ENCODE measurements around the gene MAP3K19.
"Not testable (repeated sequence)": the region's sequence is repeated elsewhere in the genome, so short reads cannot be mapped to it uniquely, and the experiment has no call there.

Gene MAP3K19, protein sequence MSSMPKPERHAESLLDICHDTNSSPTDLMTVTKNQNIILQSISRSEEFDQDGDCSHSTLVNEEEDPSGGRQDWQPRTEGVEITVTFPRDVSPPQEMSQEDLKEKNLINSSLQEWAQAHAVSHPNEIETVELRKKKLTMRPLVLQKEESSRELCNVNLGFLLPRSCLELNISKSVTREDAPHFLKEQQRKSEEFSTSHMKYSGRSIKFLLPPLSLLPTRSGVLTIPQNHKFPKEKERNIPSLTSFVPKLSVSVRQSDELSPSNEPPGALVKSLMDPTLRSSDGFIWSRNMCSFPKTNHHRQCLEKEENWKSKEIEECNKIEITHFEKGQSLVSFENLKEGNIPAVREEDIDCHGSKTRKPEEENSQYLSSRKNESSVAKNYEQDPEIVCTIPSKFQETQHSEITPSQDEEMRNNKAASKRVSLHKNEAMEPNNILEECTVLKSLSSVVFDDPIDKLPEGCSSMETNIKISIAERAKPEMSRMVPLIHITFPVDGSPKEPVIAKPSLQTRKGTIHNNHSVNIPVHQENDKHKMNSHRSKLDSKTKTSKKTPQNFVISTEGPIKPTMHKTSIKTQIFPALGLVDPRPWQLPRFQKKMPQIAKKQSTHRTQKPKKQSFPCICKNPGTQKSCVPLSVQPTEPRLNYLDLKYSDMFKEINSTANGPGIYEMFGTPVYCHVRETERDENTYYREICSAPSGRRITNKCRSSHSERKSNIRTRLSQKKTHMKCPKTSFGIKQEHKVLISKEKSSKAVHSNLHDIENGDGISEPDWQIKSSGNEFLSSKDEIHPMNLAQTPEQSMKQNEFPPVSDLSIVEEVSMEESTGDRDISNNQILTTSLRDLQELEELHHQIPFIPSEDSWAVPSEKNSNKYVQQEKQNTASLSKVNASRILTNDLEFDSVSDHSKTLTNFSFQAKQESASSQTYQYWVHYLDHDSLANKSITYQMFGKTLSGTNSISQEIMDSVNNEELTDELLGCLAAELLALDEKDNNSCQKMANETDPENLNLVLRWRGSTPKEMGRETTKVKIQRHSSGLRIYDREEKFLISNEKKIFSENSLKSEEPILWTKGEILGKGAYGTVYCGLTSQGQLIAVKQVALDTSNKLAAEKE (N-terminal part only)

DNA sequence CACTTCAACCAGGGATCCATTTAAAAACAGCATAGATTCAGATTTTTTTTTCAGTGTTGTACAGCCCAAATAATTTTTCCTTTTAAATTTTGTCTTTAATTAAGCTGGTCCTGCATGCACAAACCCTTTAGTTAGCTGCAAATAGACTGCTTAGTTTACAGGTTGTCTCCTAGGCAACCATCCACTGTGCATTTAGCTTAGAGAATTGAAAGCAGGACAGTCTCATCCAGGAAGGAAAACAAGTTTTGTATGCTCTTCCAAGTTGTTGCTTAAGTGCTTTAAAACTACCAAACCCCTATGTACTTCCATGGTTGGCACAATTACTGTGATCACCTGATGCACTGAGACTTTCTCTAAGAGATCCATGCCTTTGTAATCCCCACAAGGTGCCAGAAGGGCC, at the start of gene MAP3K19:
TSS of gene MAP3K19 (minus strand) at position 148 of the 400 bp plus-strand sequence. CDS start 22,800 bp downstream, outside the sequence.
- no peak for DNase-seq

DNA sequence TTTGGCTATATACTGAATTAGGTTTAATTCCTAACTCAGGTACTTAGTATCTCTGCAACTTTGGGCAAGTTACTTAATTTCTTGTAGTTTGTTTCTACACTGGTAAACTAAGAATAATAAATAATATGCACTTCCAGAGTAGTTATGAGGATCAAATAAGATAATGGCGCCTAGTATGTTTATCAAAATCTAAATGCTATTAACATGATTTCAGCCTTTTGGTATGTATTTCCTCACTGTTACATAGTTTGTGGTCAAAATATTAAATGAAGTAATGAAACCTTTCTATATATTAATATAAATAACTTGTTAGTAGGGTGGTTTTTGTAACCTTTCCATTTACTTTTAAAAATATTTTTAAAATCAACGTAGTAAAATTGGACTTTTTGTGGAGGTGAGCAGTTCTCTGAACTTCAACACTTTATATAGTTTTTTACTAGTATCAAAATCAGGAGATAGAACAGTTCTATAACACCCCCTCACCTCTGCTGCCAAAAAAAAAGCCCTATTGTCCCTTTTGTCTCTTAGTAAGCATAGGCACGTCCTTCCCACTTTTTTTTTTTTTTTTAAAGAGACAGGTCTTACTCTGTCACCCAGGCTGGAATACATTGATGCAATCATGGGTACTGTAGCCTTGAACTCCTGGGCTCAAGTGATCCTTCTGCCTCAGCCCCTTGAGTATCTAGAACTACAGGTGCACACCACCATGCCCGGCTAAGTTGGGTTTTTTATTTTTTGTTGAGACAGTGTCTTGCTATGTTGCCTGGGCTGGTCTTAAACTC, 49.6 kb upstream of the MAP3K19 start:
- no peak for DNase-seq

DNA sequence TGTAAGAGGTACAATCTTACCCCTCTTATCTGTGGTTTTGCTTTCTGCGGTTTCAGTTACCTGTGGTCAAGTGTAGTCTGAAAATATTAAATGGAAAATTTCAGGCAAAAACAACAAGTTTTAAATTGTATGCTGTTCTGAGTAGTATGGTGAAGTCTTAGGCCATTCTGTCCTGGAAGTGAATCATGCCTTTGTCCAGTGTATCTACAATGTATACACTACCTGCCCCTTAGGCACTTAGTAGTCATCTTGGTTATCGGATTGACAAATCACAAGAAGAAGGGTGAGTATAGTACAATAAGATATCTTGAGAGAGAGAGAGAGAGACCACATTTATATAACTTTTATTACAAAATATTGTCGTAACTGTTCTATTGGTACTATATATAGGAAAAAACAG, 48.3 kb upstream of the MAP3K19 start:
- no peak for DNase-seq

DNA sequence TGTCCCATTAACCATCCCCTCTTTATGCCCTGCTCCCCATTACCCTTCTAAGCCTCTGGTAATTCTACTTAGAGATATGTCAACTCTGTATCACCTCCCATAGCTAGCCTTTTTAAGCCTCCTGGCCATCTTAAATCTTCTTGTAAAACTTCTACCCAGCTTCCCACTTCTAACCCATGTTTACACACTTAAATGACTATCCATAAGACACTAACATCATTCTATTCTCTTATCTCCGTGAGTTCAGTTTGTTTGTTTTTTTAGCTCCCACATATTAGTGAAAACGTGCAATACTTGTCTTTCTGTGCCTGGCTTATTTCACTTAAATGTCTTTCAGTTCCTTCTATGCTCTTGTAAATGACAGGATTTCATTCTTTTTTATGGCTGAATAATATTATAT, 47.3 kb upstream of the MAP3K19 start:
- DNase-seq, result no peak

DNA sequence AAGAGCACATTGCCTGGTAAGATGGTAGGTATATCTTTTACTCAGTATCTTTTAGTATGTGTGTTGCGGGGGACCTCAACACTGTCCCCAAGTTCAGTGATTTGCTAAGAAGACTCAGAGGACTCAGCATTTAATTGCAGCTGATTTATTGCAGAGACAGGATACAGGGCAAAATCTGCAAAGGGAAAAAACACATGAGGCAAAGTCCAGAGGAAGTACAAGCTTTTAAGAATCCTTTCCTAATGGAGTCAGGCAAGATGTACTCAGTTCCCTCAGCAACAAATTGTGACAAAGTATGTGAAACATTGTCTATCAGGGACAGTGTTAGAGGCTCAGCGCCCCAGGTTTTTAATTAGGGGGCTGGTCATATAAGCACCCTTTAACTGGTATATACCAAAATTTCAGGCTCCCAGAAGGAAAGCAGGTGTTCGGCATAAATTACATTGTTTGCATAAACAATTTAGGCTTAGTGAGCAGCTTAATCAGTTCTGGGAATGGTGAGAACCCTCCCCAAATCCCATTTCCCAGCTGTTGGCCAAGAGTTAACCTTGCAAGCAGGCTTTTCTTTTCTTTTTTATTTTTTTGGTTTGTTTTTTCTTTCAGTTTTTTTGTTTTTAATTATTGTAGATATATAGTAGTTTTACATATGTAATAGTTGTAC, 46.6 kb upstream of the MAP3K19 start:
- no peak for DNase-seq

DNA sequence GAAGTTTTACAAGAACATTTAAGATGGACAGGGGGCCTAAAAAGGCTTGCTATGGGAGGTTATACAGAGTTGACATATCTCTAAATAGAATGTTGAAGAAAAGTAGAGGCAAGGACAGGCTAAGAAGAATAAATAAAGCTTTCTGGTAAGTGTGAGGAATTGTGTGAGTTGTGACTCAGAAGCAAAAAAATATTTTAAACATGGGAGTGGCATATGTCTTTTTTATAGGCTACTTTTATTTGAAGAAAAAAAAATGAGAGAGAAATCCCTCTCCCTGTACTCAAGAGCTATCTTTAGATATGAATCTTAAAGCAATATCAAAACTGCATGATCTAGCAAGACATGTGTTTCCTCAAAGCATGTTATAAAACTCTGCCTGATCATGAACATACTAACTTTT, 45.9 kb upstream of the MAP3K19 start:
- no peak for DNase-seq

DNA sequence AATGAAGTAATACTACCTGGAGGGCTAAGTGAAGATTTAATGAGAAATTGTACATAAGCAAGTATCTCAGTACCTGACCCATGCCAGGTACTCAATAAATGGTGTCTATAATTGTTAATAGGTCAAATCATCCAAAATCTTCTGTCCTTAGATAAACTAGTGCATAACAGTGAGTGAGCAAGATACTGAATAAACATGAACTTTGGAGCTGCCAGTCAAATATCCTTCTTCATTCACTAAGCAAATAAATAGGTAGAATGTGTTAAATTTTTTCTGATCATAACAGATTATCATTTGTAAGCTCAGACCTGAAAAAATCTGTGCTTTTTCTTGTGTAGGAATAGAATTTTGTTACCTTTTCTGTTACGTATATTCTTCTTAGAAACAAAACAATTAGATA, 44.4 kb upstream of the MAP3K19 start:
- DNase-seq, result no peak

DNA sequence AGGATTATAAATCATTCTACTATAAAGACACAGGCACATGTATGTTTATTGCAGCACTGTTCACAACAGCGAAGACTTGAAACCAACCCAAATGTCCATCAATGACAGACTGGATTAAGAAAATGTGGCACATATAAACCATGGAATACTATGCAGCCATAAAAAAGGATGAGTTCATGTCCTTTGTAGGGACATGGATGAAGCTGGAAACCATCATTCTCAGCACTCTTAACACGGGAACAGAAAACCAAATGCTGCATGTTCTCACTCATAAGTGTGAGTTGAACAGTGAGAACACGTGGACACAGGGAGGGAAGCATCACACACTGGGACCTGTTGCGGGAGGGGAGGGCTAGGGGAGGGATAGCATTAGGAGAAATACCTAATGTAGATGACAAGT, 42.4 kb upstream of the MAP3K19 start:
- DNase-seq, result not testable (repeated sequence)

DNA sequence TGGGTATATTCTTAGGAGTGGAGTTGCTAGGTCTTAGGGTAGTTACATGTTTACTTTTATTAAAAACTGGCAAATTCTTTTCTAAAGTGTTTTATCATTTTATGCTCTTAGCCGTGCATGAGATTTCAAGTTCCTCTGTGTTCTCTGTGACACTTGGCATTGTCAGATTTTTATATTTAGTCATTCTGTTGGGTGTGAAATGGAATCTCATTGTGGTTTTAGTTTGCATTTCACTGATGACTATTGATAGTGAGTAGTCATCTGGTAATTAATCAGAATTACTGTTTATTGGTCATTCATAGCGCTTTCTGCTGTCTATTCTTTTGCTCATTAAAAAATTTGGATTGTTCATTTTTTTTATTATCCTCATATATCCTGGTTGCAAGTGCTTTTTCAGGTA, 39.0 kb upstream of the MAP3K19 start:
- no peak for DNase-seq

DNA sequence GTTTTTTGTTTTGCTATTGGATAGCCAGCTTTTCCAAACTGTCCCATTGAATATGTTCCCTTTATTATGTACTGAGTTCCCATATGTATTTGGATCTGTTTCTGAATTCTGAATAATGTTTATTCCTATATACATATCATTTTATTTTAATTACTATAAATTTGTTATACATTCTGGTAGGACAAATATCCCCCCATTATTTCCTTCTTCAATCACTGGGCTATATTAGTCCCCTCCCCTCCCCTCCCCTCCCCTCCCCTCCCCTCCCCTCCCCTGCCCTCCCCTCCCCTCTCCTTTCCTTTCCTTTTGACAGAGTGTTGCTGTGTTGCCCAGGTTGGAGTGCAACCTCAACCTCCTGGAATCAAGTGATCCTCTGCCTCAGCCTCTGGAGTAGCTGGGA, 31.2 kb upstream of the MAP3K19 start:
- no peak for DNase-seq

DNA sequence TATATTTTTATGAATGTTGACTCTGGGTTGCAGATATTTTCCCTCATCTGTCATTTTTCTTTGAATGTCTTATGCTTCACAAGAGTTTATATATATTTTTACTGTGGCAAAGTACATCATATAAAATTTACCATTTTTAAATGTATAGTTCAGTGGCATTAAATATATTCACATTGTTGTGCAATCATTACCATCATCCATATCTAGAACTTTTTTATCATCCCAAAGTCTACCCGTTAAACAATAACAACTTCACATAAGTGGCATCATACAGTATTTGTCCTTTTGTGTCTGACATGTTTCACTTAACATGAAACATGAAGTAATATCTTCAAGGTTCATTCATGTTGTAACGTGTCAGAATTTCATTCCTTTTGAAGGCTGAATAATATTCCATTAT, 29.3 kb upstream of the MAP3K19 start:
- DNase-seq, result no peak

DNA sequence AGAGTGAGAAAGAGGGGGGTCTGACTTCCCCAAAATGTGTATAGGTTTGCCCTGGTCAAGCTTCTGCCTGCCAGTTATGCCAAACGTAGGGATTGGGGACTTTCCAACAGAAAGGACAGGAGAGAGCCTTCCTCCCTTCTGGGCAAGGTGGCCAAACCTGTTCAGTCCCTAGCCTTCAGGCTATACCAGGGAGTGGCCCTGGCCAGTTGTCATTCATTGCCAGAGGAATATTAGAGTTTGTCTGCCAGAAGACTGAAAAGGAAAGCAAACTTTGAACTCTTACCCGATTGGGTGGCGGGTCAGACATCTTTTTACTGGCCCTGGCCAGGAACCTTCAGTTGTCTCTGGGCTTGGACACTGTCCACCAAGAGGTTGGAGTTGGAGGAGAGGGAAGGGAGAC, 27.0 kb upstream of the MAP3K19 start:
- DNase-seq, result no peak

DNA sequence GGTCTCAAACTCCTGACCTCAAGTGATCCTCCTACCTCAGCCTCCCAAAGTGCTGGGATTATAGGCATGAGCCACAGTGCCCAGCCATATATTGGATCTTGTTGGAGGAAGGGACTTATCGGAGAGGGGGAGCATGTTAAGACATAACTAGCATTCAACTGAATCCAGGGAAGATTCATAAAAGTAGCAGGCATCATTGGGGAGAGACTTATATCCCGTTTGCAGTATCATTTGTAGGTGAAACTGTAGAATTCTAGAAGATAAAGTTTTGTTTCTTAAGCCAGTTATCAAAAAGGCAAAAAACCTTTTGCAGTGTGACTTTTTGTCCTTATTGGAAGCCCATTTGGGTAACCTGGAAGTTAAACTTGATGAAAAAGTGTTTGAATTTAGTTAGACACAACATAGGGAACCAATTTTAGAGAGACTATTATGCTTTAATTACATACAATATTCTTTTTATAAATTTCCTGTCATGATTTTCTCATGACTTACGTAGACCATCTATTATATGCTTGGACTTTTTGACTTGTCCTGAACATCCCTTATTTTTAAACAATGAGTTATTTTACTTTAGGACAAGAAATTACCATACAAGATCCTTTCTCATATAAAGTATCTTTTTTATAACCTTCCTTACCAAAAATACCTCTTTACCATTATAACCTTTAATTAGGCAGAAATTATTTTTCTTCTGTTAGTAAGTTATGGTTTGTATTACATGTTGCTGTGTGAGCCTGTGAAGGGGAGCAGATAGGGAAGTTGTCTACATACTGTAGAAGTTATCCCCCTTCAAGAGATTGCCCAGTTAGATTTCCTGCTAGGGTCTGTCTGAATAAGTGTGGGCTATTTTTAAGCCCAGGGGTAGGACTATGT, 25.1 kb upstream of the MAP3K19 start:
- no peak for DNase-seq

DNA sequence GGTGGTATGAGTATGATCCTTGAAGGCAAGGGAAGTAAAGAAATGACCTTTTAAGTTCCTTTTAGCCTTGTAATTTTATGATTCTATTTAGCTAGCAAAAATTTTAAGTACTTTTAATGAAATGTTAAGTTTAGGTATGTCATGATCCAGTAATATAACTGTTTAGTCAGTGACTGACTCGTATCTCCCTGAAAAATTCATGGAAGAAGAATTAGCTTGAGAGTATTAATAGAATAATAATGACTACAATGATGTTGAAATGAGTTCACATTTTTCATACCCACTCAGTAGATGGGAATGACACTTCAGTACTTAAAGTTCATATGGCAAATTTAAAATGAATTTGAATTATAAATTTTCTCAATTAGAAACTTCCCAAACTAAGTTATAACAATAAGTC, 19.5 kb upstream of the MAP3K19 start:
- DNase-seq, result no peak

DNA sequence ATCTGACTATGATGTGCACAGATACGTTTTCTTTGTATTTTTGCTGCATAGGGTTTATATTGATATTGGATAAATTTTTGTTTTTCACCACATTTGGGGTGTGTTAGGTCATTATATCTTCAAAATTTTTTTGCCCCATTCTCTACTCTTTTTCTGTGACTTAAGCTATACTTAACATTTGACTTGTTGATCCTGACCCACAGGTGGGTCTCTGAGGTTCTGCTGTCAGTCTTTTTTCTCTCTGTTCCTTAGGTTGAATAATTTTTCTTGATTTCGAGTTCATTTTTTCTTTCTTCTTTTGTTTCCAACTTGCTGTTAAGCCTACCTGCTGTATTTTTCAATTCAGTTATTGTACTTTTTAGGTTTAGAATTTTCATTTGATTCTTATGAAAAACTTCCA, 16.9 kb upstream of the MAP3K19 start:
- DNase-seq, result no peak

DNA sequence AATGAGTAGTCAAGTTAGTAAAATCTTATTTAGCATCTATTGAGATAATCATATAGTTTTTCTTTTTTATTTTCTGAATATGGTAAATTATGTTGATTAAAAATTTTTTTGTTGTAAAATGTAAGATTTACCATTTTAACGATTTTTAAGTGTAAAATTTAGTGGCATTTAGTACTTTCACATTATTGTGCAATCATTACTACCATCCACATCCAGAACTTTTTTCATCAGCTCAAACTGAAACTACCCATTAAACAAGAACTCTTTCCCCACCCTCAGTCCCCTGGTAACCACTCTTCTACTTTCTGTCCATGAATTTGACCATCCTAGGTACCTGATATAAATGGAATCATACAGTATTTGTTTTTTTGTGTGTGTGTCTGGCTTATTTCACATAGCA, 16.0 kb upstream of the MAP3K19 start:
- DNase-seq, result no peak

DNA sequence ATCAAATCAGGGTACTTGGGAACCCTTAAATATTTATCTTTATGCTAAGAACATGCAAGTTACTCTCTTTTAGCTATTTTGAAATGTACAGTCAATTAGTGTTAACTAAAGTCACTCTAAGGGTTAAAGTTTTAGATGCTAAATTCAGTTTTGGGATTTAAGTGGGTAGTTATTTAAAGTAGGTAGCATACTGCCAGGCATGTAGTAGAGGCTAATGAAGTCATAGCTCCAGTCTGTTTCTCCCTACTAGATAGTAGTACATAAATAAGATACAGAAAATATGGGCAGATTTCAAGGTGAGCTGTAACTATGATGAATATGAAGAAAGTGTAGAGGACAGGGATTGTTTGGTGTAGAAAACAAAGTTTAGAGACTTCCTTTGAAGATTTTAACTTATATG, 12.3 kb upstream of the MAP3K19 start:
- DNase-seq, result no peak

DNA sequence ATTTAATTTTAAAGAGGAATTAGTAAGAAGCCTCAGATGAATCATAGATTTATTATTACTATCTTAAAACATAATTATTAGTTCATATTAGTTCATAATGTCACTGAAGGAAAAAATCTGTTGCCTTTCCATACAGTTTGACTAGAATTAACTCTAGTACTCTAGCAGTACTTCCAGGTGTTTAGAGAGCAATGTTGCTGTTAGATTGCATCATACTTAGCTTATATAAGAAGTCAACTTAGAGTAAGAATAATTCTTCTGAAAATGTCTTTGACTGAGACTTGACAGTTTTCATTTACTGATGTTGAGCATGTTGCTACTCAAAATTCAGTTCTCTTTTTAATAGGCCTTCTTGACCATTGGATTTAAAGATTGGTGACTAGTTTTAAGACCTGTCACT, 9.5 kb upstream of the MAP3K19 start:
- DNase-seq, result no peak

DNA sequence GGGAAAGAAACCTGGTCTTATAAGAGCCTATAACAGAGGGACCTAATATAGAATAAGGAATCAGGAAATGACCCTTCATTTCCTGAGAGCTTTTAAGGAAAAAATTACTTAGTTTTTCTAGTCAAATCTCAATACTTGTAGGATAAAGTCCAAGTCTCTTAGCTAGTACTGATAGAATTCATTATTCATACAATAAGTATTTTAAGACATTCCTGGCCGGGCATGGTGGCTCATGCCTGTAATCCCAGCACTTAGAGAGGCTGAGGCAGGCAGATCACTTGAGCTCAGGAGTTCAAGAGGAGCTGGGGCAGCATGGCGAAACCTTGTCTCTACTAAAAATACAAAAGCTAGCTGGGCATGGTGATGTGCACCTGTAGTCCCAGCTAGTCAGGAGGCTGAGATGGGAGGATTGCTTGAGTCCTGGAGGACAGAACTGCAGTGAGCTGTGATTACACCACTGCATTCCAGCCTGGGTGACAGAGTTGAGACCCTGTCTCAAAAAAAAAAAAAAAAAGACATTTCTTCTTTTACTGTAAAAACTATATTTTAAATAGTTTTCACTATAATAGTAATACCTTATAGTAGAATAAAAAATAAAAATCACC, 8.0 kb upstream of the MAP3K19 start:
- DNase-seq, result no peak

DNA sequence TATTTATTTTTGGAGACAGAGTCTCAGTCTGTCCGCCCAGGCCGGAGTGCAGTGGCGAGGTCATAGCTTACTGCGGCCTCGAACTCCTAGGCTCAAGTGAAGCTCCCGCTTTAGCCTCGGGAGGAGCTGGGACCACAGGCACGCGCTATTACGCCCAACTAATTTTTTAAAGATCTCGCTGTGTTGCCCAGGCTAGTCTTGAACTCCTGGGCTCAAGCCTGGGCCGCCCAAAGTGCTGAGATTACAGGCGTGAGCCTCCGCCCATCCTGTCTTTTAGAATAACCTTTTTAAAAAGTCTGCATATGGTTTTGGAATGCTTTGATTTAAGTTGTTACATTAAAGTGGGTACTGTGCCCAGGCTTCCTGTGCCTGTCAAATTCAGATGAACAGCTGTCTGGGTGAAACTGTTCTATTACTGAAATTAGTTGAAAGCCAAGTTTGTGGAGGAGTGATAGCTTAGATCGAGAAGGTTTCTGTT, 5.8 kb upstream of the MAP3K19 start:
- DNase-seq, result peak; percentile 6
